Stimulated activated CD4-positive, alpha-beta T cell treated with anti-CD3 and anti-CD28 coated beads, TNF-alpha, amount 100 ng/mL, for 4 hours (primary cell): ENCODE data around the gene HP1BP3.

ENCODE experiments used
- DNase-seq, 3 experiments: peaks; one replicate each; pipeline ENCODE4 v3.0.0-alpha.2; 2020; ENCODE audit warnings: low read depth in 3 of 3

Gene HP1BP3

GRCh38 chr1:20711285-20712214, 75.6 kb downstream of the HP1BP3 start:
- DNase-seq, result no peak

- DNase-seq, result no peak
Measured at GRCh38 chr1:20710469-20711284, 76.4 kb downstream of the HP1BP3 start.

- no peak for DNase-seq
Measured at GRCh38 chr1:20709868-20710267, 77.2 kb downstream of the HP1BP3 start.

GRCh38 chr1:20708891-20709290, 78.2 kb downstream of the HP1BP3 start:
- DNase-seq, result no peak

- DNase-seq, result no peak
Measured at GRCh38 chr1:20708057-20708456, 79.0 kb downstream of the HP1BP3 start.

- DNase-seq, result no peak
Measured at GRCh38 chr1:20706841-20707240, 80.3 kb downstream of the HP1BP3 start.

GRCh38 chr1:20705203-20705755, 81.8 kb downstream of the HP1BP3 start:
- no peak for DNase-seq

GRCh38 chr1:20704390-20705202, 82.5 kb downstream of the HP1BP3 start:
- no peak for DNase-seq

GRCh38 chr1:20703124-20703756, 83.9 kb downstream of the HP1BP3 start:
- no peak for DNase-seq

- no peak for DNase-seq
Measured at GRCh38 chr1:20702416-20702815, 84.7 kb downstream of the HP1BP3 start.

GRCh38 chr1:20701847-20702246, 85.3 kb downstream of the HP1BP3 start:
- DNase-seq, result no peak

GRCh38 chr1:20701446-20701845, 85.7 kb downstream of the HP1BP3 start:
- no peak for DNase-seq

GRCh38 chr1:20700636-20701215, 86.4 kb downstream of the HP1BP3 start:
- DNase-seq, result no peak

- DNase-seq, result no peak
Measured at GRCh38 chr1:20699558-20699957, 87.5 kb downstream of the HP1BP3 start.

- DNase-seq, result no peak
Measured at GRCh38 chr1:20698195-20698910, 88.8 kb downstream of the HP1BP3 start.

GRCh38 chr1:20697563-20697962, 89.5 kb downstream of the HP1BP3 start:
- DNase-seq, result no peak

GRCh38 chr1:20696397-20697333, 90.4 kb downstream of the HP1BP3 start:
- DNase-seq, result peak; percentile 40 to 53 (median 50)

- no peak for DNase-seq
Measured at GRCh38 chr1:20695515-20695914, 91.6 kb downstream of the HP1BP3 start.

- no peak for DNase-seq
Measured at GRCh38 chr1:20693623-20694022, 93.5 kb downstream of the HP1BP3 start.
